Measurements from ENCODE around the gene COQ10A.

Gene COQ10A

DNA sequence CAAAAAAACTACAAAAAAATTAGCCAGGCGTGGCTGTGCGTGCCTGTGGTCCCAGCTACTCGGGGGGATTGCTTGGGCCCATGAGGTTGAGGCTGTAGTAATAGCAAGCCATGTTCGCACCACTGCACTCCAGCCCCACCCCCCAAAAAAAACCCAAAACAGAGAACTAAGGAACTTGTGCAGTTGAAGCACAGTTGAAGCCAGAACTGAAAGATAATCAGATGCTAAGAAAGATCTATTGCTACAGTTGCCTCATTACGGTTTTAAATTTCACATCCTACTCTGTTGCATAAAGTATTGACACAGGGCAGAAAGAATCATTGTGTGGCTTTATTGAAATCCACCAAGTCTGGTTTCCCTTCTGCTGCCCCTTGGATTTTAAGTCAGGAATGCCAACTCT lies 29.6 kb downstream of the COQ10A start:
- Histone ChIP-seq H3K4me1 (peaks cover 19% of the 10 kb centered on the region), H3K36me3 (peaks cover 57% of the 10 kb centered on the region), H3K4me3 (ENCODE audit: low read depth, low read length) (0 out of 2 replicates have a peak overlapping the region, but pooled peaks have one; percentile 8), H3K9me3 (no peaks in the 10 kb centered on the region), H3K27me3 (no peaks in the 10 kb centered on the region)
- no peak for DNase-seq
- TF ChIP-seq CTCF (IDR thresholded peaks at IDR 0.05; ENCODE audit: low read depth, low read length) = no peak

GRCh38 chr12:56297400-56297799 lies 30.7 kb downstream of the COQ10A start:
- Histone ChIP-seq H3K9me3 (no peaks in the 10 kb centered on the region), H3K4me3 (ENCODE audit: low read depth, low read length) (no peak overlapping the region), H3K27me3 (no peaks in the 10 kb centered on the region), H3K4me1 (peaks cover 15% of the 10 kb centered on the region), H3K36me3 (peaks cover 52% of the 10 kb centered on the region)
- TF ChIP-seq CTCF (IDR thresholded peaks at IDR 0.05; ENCODE audit: low read depth, low read length) = no peak
- DNase-seq = no peak

GRCh38 chr12:56298828-56299227 lies 32.1 kb downstream of the COQ10A start:
- no peak for TF ChIP-seq CTCF (IDR thresholded peaks at IDR 0.05; ENCODE audit: low read depth, low read length)
- Histone ChIP-seq H3K27me3 (no peaks in the 10 kb centered on the region), H3K4me1 (peaks cover 10% of the 10 kb centered on the region), H3K9me3 (no peaks in the 10 kb centered on the region), H3K4me3 (ENCODE audit: low read depth, low read length) (peak overlapping the region; percentile 93), H3K36me3 (peaks cover 45% of the 10 kb centered on the region)
- no peak for DNase-seq

GRCh38 chr12:56299308-56299852 lies 32.6 kb downstream of the COQ10A start:
- no peak for DNase-seq
- Histone ChIP-seq H3K4me3 (ENCODE audit: low read depth, low read length) (peak overlapping the region; percentile 93), H3K4me1 (peaks cover 10% of the 10 kb centered on the region), H3K36me3 (peaks cover 42% of the 10 kb centered on the region), H3K9me3 (no peaks in the 10 kb centered on the region), H3K27me3 (no peaks in the 10 kb centered on the region)
- TF ChIP-seq CTCF (IDR thresholded peaks at IDR 0.05; ENCODE audit: low read depth, low read length) = no peak

- Histone ChIP-seq H3K4me1 (peaks cover 10% of the 10 kb centered on the region), H3K27me3 (no peaks in the 10 kb centered on the region), H3K36me3 (peaks cover 36% of the 10 kb centered on the region)
Observed at GRCh38 chr12:56299853-56300643, 33.3 kb downstream of the COQ10A start, which contains the start of gene CS. CS (minus strand) TSS chr12:56300330; CDS start chr12:56300201, 129 bp downstream.

More at GRCh38 chr12:56299853-56300643, 33.3 kb downstream of the COQ10A start, which contains the start of gene CS:
- TF ChIP-seq CTCF (IDR thresholded peaks at IDR 0.05; ENCODE audit: low read depth, low read length) = no peak
- DNase-seq = peak; percentile 99
- Histone ChIP-seq H3K4me3 (ENCODE audit: low read depth, low read length) (peak within 1 kb of the TSS; percentile 93), H3K9me3 (no peaks in the 10 kb centered on the region)
